ENCODE results near the gene SNED1.

Gene SNED1

GRCh38 chr2:240992572-240993291 is 5.7 kb upstream of the SNED1 start:
- DNase-seq = no peak

GRCh38 chr2:240993446-240994170 is 4.8 kb upstream of the SNED1 start:
- no peak for DNase-seq

- DNase-seq = no peak
Measured at GRCh38 chr2:240994171-240994896, 4.1 kb upstream of the SNED1 start.

GRCh38 chr2:240995041-240996021 is 3.1 kb upstream of the SNED1 start:
- DNase-seq = no peak

GRCh38 chr2:240996161-240996833 is 2.1 kb upstream of the SNED1 start:
- DNase-seq = no peak

GRCh38 chr2:240996834-240997140 is 1.6 kb upstream of the SNED1 start:
- DNase-seq = no peak

GRCh38 chr2:240997141-240997855 is 1.1 kb upstream of the SNED1 start:
- DNase-seq = no peak

- DNase-seq = no peak
Measured at GRCh38 chr2:240998706-240998994, 232 bp downstream of the SNED1 start.

GRCh38 chr2:240998995-240999791 is 775 bp downstream of the SNED1 start:
- no peak for DNase-seq

- no peak for DNase-seq
Measured at GRCh38 chr2:240999873-241000541, 1.6 kb downstream of the SNED1 start.

- no peak for DNase-seq
Measured at GRCh38 chr2:241000831-241001321, 2.5 kb downstream of the SNED1 start.

- no peak for DNase-seq
Measured at GRCh38 chr2:241001413-241002274, 3.2 kb downstream of the SNED1 start.

- no peak for DNase-seq
Measured at GRCh38 chr2:241002275-241003046, 4.0 kb downstream of the SNED1 start.

GRCh38 chr2:241003047-241003360 is 4.6 kb downstream of the SNED1 start:
- no peak for DNase-seq

- no peak for DNase-seq
Measured at GRCh38 chr2:241003369-241003768, 5.0 kb downstream of the SNED1 start.

- DNase-seq = no peak
Measured at GRCh38 chr2:241003830-241004564, 5.6 kb downstream of the SNED1 start.

GRCh38 chr2:241005569-241005968 is 7.2 kb downstream of the SNED1 start:
- no peak for DNase-seq

- no peak for DNase-seq
Measured at GRCh38 chr2:241006412-241006811, 8.0 kb downstream of the SNED1 start.
